Aorta (tissue), 5 donors: ENCODE results near the gene USP48. TPM values are rescaled to one million over a fixed set of nuclear protein-coding genes. Genes with fewer than 3 reads are reported as not detected.
"Not testable (repeated sequence)": the region's sequence is repeated elsewhere in the genome, so short reads cannot be mapped to it uniquely, and the experiment has no call there.

Experiments used
- ATAC-seq: fragments of 200-7000 bp; cut with Tn5 transposase; one replicate; pipeline ENCODE4 v1.9.1; 2022; ENCODE audit warnings: moderate library complexity; ENCODE audit not compliant: low FRiP score
- DNase-seq, 2 donors: peaks; one replicate each; pipeline ENCODE4 v3.0.0-alpha.2; 2020
- H3K27ac ChIP-seq, 2 donors: one replicate each; pipeline ENCODE4 v1.5.1; 2013; ENCODE audit warnings: low read length in 2 of 2, mild to moderate bottlenecking in 2 of 2, moderate library complexity in 2 of 2, control low read depth in 1 of 2, inconsistent platforms in 1 of 2, low read depth in 1 of 2
- H3K27me3 ChIP-seq, 2 donors: one replicate each; pipeline ENCODE4 v1.6.1; 2013; ENCODE audit warnings: control low read depth in 1 of 2, low read length in 1 of 2, mild to moderate bottlenecking in 1 of 2, moderate library complexity in 1 of 2; ENCODE audit not compliant: insufficient read depth in 2 of 2, control insufficient read depth in 1 of 2
- H3K36me3 ChIP-seq, 2 donors: one replicate each; pipeline ENCODE4 v1.6.1; 2013; ENCODE audit warnings: control low read depth in 1 of 2, low read length in 1 of 2, mild to moderate bottlenecking in 1 of 2; ENCODE audit not compliant: insufficient read depth in 2 of 2, control insufficient read depth in 1 of 2
- H3K4me1 ChIP-seq, 2 donors: one replicate each; pipeline ENCODE4 v1.6.1; 2013; ENCODE audit warnings: low read length in 2 of 2, control low read depth in 1 of 2, mild to moderate bottlenecking in 1 of 2, moderate library complexity in 1 of 2; ENCODE audit not compliant: insufficient read depth in 2 of 2, control insufficient read depth in 1 of 2
- H3K4me3 ChIP-seq, 2 donors: one replicate each; pipeline ENCODE4 v1.5.1; 2013; ENCODE audit warnings: low read length in 2 of 2, control low read depth in 1 of 2, mild to moderate bottlenecking in 1 of 2
- H3K9me3 ChIP-seq: one replicate; pipeline ENCODE4 v1.6.1; 2013; ENCODE audit warnings: mild to moderate bottlenecking, low read length; ENCODE audit not compliant: control insufficient read depth
- WGBS, 2 donors: extraction: QIAGEN DNeasy Blood & Tissue Kit; methylation state at CpG; one replicate each; pipeline ENCODE4 v1.1.7; 2013; 5-methylcytosine and 5-hydroxymethylcytosine counted together
- intact Hi-C, 2 donors: fragments of 100-400 bp; cut with DNase I; formaldehyde crosslinking; loops; one replicate each; pipeline versions ENCODE4 v1.14.2 to v1.15.0; 2022
- polyA plus RNA-seq, 2 donors: library from polyadenylated mRNA; stranded (reverse); fragments of 200-250 nt; gene quantifications; one replicate each; pipeline ENCODE4 v1.2.3, GENCODE V29; 2013
- total RNA-seq, 2 donors: library from RNA; stranded (reverse); fragmentation: NEBNext Ultra II Directional; extraction: Animal tissue kit (Norgen Biotek cat#: 25700); gene quantifications; one replicate each; pipeline ENCODE4 v1.2.1, GENCODE V29; 2021
- donor health status: healthy with polysubstance abuse.
- donor health status: Bipolar disorder and iron deficiency.
- donor health status: DM: no; HTN: no; CAD: no.
- donor health status: DM: no; HTN: no; CAD: no.
- donor health status: DM: yes; HTN: yes; CAD: no.

USP48 gene
- total and polyA plus RNA-seq, 4 donors = 16.2 to 90.1 (median 43.2) TPM

- intact Hi-C loops = loop anchor here in 1 of 2 donors (2.0 kb wide), 1 partner anchor 183 kb away; no protein-coding TSS in a partner anchor
- peak in 1 of 2 donors; percentile 20 for DNase-seq
- WGBS, 2 donors = 0 to 1% methylated on average over 17 of the region's 17 CpGs
Observed at GRCh38 chr1:21781815-21782348, 1.1 kb downstream of the USP48 start.

GRCh38 chr1:21779613-21780521 is 3.1 kb downstream of the USP48 start:
- Histone ChIP-seq H3K36me3 (no peaks in the 10 kb centered on the region), H3K9me3 (no peaks in the 10 kb centered on the region), H3K4me3 (no peak overlapping the region), H3K27ac (no peak overlapping the region), H3K4me1 (no peaks in the 10 kb centered on the region), H3K27me3 (no peaks in the 10 kb centered on the region)
- WGBS, 2 donors = 82% methylated on average over 12 of the region's 12 CpGs
- ATAC-seq = no peak
- peak in 1 of 2 donors; percentile 11 for DNase-seq
- intact Hi-C loops = no loop called here

More at GRCh38 chr1:21781815-21782348, 1.1 kb downstream of the USP48 start:
- Histone ChIP-seq H3K36me3 (no peaks in the 10 kb centered on the region), H3K4me3 (peak overlapping the region; percentile 32 to 98), H3K27me3 (no peaks in the 10 kb centered on the region), H3K9me3 (no peaks in the 10 kb centered on the region), H3K27ac (peak overlapping the region in 1 of 2 donors; percentile 23), H3K4me1 (no peaks in the 10 kb centered on the region)
- ATAC-seq = no peak

GRCh38 chr1:21778405-21778727 is 4.6 kb downstream of the USP48 start:
- ATAC-seq (no peak), DNase-seq (no peak)
- intact Hi-C loops = no loop called here
- Histone ChIP-seq H3K27ac (no peak overlapping the region), H3K4me1 (no peaks in the 10 kb centered on the region), H3K9me3 (no peaks in the 10 kb centered on the region), H3K36me3 (no peaks in the 10 kb centered on the region), H3K4me3 (no peak overlapping the region), H3K27me3 (no peaks in the 10 kb centered on the region)
- WGBS, 2 donors = 96 to 100% methylated on average over 2 of the region's 2 CpGs

- H3K36me3 ChIP-seq, intact Hi-C loops, ATAC-seq, DNase-seq, H3K4me3 ChIP-seq, H3K27ac ChIP-seq, H3K9me3 ChIP-seq, H3K27me3 ChIP-seq, H3K4me1 ChIP-seq: not testable (repeated sequence)
- WGBS, 2 donors = 75 to 86% methylated on average over 5 of the region's 5 CpGs
Observed at GRCh38 chr1:21776925-21777324, 6.0 kb downstream of the USP48 start.

- ATAC-seq (no peak), DNase-seq (no peak)
- Histone ChIP-seq H3K27ac (no peak overlapping the region), H3K36me3 (no peaks in the 10 kb centered on the region), H3K27me3 (no peaks in the 10 kb centered on the region), H3K4me3 (no peak overlapping the region), H3K4me1 (no peaks in the 10 kb centered on the region), H3K9me3 (no peaks in the 10 kb centered on the region)
- intact Hi-C loops = no loop called here
Observed at GRCh38 chr1:21775985-21776562, 6.9 kb downstream of the USP48 start.

GRCh38 chr1:21775550-21775914 is 7.4 kb downstream of the USP48 start:
- H3K4me1 ChIP-seq = no peaks in the 10 kb centered on the region
- intact Hi-C loops = no loop called here
- WGBS, 2 donors = 48 to 54% methylated on average over 2 of the region's 2 CpGs
- H3K27ac ChIP-seq = no peak overlapping the region
- H3K4me3 ChIP-seq = no peak overlapping the region
- DNase-seq (no peak), ATAC-seq (no peak)
- H3K9me3 ChIP-seq = no peaks in the 10 kb centered on the region
- H3K27me3 ChIP-seq = no peaks in the 10 kb centered on the region
- no peaks in the 10 kb centered on the region for H3K36me3 ChIP-seq

- WGBS, 2 donors = 92% methylated on average over 15 of the region's 15 CpGs
- DNase-seq = peak in 1 of 2 donors; percentile 27
Observed at GRCh38 chr1:21774835-21775549, 8.0 kb downstream of the USP48 start.

GRCh38 chr1:21773585-21773984 is 9.4 kb downstream of the USP48 start:
- Histone ChIP-seq H3K36me3 (no peaks in the 10 kb centered on the region), H3K9me3 (no peaks in the 10 kb centered on the region), H3K4me3 (no peak overlapping the region), H3K27ac (no peak overlapping the region), H3K4me1 (no peaks in the 10 kb centered on the region), H3K27me3 (no peaks in the 10 kb centered on the region)
- 60 to 65% methylated on average over 3 of the region's 3 CpGs for WGBS, 2 donors
- intact Hi-C loops = no loop called here
- no peak for ATAC-seq
- peak in 1 of 2 donors; percentile 4 for DNase-seq

More at GRCh38 chr1:21774835-21775549, 8.0 kb downstream of the USP48 start:
- H3K36me3 ChIP-seq = no peaks in the 10 kb centered on the region
- H3K27ac ChIP-seq = no peak overlapping the region
- no peak for ATAC-seq
- H3K4me1 ChIP-seq = no peaks in the 10 kb centered on the region
- H3K9me3 ChIP-seq = no peaks in the 10 kb centered on the region
- intact Hi-C loops = no loop called here
- H3K4me3 ChIP-seq = no peak overlapping the region
- no peaks in the 10 kb centered on the region for H3K27me3 ChIP-seq
